ENCODE results near the gene WFDC10B.
"Not testable (repeated sequence)": the region's sequence is repeated elsewhere in the genome, so short reads cannot be mapped to it uniquely, and the experiment has no call there.

WFDC10B gene

DNA sequence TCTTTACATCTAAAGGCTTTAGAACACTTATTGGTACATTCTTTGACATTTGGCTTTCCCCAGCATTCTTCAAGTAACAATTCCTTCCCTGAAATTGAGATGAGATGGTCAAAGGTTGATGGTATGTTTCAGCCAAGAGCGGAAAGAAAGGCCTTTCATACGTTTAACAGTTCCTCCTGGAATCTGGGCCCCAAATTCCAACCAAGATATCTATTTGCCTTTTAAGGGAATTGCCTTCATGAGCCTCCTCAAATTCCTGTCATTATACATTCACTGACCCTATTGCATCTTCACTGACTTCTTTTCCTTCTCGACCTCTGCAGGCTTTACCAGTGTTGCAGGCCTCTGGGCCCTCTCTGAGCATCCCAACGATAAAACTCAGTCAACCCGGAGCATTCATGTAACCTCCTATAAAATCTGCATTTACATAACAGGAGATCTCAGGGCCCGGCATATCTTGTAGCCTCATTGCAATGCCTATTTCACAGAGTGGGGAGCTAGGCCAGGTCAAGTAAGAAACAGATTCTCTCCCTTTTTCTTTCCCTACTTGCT lies 55.4 kb downstream of the WFDC10B start:
- Histone ChIP-seq H3K79me2 (ENCODE audit: low read length) (no peaks in the 10 kb centered on the region), H3K4me3 (ENCODE audit: low read length) (no peak overlapping the region), H3K4me2 (ENCODE audit: low read length) (no peak overlapping the region), H3K4me1 (ENCODE audit: low read length) (no peaks in the 10 kb centered on the region), H2AFZ (ENCODE audit: low read depth, low read length) (no peak overlapping the region), H3K9me3 (ENCODE audit: insufficient read depth, low read length) (no peaks in the 10 kb centered on the region), H3K9ac (ENCODE audit: low read length) (no peak overlapping the region), H3K27ac (ENCODE audit: low read length) (no peak overlapping the region), H3K36me3 (replicated peaks; ENCODE audit: low read depth, low read length) (no peaks in the 10 kb centered on the region), H3K27me3 (ENCODE audit: low read depth, low read length) (0 out of 2 replicates have a peak, but pooled peaks cover 3% of the 10 kb centered on the region), H4K20me1 (ENCODE audit: insufficient read depth, low read length) (no peaks in the 10 kb centered on the region)
- TF ChIP-seq EZH2phosphoT487 (IDR thresholded peaks at IDR 0.05; ENCODE audit: low read depth): no peak

DNA sequence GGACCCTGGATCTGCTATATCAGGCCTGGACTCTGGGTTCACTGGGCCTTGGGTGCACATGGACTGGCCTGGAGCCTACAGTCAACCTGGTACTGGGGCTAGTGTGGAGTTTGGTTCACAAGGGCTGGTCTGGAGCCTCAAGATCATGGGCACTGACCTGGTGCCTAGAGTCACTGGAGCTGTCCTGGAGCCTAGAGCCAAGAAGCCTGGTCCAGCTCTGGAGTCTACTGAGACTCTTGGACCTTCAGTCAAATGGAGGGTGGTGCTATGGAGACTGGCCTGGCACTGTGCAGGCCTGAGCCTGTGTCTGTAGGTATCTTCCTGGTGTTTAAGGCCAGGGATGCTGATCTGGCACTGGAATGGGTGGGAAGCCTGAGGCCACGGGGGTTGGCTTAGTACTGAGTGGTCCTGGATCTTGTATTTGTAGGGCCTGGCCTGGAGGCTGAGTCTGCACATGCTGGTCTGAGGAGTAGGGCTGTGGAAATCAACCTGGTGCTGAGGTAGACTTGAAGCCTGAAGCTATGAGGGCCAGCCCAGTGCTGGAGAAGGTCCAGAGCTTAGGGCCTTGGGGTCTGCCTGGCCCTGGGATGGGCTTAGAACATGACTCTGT lies 57.3 kb downstream of the WFDC10B start:
- Histone ChIP-seq H3K27ac (ENCODE audit: low read length) (no peak overlapping the region), H3K27me3 (ENCODE audit: low read depth, low read length) (peaks cover 14% of the 10 kb centered on the region; the same call in 1 of the 2 replicates)

DNA sequence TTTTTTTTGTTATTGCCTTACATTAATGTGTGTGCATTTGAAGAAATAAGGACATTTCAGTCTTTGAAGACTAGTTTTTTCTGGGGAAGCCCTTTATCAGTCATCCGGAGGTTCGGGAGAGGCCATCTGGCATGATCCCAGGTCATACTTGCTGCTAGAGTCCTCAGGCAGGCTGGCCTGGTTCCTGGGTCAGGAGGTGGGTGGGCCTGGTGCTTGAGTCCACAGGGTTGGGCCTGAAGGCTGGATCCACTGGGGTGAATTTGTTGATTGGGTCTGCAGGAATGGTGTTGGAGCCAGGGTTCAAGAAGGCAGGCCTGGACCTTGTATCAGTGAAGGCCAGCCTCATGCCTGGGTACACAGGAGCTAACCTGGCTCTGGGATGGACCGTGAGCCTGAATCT lies 57.9 kb downstream of the WFDC10B start:
- H3K9ac ChIP-seq (ENCODE audit: low read length): no peak overlapping the region
- no peak overlapping the region for H3K27ac ChIP-seq (ENCODE audit: low read length)
- H3K4me3 ChIP-seq (ENCODE audit: low read length): no peak overlapping the region
- no peaks in the 10 kb centered on the region for H3K9me3 ChIP-seq (ENCODE audit: insufficient read depth, low read length)
- H3K4me1 ChIP-seq (ENCODE audit: low read length): no peaks in the 10 kb centered on the region
- no peaks in the 10 kb centered on the region for H3K36me3 ChIP-seq (replicated peaks; ENCODE audit: low read depth, low read length)
- no peaks in the 10 kb centered on the region for H3K79me2 ChIP-seq (ENCODE audit: low read length)
- H4K20me1 ChIP-seq (ENCODE audit: insufficient read depth, low read length): no peaks in the 10 kb centered on the region
- no peak overlapping the region for H3K4me2 ChIP-seq (ENCODE audit: low read length)
- peaks cover 18% of the 10 kb centered on the region; the same call in 1 of the 2 replicates for H3K27me3 ChIP-seq (ENCODE audit: low read depth, low read length)
- no peak overlapping the region for H2AFZ ChIP-seq (ENCODE audit: low read depth, low read length)
- no peak for TF ChIP-seq EZH2phosphoT487 (IDR thresholded peaks at IDR 0.05; ENCODE audit: low read depth)
- TF ChIP-seq, protein P1, sequence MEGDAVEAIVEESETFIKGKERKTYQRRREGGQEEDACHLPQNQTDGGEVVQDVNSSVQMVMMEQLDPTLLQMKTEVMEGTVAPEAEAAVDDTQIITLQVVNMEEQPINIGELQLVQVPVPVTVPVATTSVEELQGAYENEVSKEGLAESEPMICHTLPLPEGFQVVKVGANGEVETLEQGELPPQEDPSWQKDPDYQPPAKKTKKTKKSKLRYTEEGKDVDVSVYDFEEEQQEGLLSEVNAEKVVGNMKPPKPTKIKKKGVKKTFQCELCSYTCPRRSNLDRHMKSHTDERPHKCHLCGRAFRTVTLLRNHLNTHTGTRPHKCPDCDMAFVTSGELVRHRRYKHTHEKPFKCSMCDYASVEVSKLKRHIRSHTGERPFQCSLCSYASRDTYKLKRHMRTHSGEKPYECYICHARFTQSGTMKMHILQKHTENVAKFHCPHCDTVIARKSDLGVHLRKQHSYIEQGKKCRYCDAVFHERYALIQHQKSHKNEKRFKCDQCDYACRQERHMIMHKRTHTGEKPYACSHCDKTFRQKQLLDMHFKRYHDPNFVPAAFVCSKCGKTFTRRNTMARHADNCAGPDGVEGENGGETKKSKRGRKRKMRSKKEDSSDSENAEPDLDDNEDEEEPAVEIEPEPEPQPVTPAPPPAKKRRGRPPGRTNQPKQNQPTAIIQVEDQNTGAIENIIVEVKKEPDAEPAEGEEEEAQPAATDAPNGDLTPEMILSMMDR (IDR thresholded peaks at IDR 0.05; ENCODE audit: low read depth, low read length): no peak

More for the DNA sequence above, 57.3 kb downstream of the WFDC10B start:
- Histone ChIP-seq H3K4me1 (ENCODE audit: low read length) (no peaks in the 10 kb centered on the region), H3K4me3 (ENCODE audit: low read length) (no peak overlapping the region), H3K36me3 (replicated peaks; ENCODE audit: low read depth, low read length) (no peaks in the 10 kb centered on the region), H3K79me2 (ENCODE audit: low read length) (no peaks in the 10 kb centered on the region), H3K4me2 (ENCODE audit: low read length) (no peak overlapping the region), H3K9me3 (ENCODE audit: insufficient read depth, low read length) (no peaks in the 10 kb centered on the region), H3K9ac (ENCODE audit: low read length) (no peak overlapping the region), H4K20me1 (ENCODE audit: insufficient read depth, low read length) (no peaks in the 10 kb centered on the region), H2AFZ (ENCODE audit: low read depth, low read length) (no peak overlapping the region)
- no peak for TF ChIP-seq EZH2phosphoT487 (IDR thresholded peaks at IDR 0.05; ENCODE audit: low read depth)
- TF ChIP-seq, protein P1 (IDR thresholded peaks at IDR 0.05; ENCODE audit: low read depth, low read length): no peak

DNA sequence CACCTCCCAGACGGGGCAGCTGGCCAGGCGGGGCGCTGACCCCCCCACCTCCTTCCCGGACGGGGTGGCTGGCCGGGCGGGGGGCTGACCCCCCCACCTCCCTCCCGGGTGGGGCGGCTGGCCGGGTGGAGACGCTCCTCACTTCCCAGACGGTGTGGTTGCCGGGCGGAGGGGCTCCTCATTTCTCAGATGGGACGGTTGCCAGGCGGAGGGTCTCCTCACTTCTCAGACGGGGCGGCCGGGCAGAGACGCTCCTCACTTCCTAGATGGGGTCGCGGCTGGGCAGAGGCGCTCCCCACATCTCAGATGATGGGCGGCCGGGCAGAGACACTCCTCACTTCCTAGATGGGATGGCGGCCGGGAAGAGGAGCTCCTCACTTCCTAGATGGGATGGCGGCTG lies 59.0 kb downstream of the WFDC10B start:
- H3K9me3 ChIP-seq (ENCODE audit: insufficient read depth, low read length); H3K79me2 ChIP-seq (ENCODE audit: low read length); H3K4me1 ChIP-seq (ENCODE audit: low read length); H3K36me3 ChIP-seq (replicated peaks; ENCODE audit: low read depth, low read length); H3K9ac ChIP-seq (ENCODE audit: low read length); H3K4me3 ChIP-seq (ENCODE audit: low read length); H3K4me2 ChIP-seq (ENCODE audit: low read length); H4K20me1 ChIP-seq (ENCODE audit: insufficient read depth, low read length); H2AFZ ChIP-seq (ENCODE audit: low read depth, low read length); H3K27ac ChIP-seq (ENCODE audit: low read length): not testable (repeated sequence)
- peaks cover 18% of the 10 kb centered on the region; the same call in 1 of the 2 replicates for H3K27me3 ChIP-seq (ENCODE audit: low read depth, low read length)

DNA sequence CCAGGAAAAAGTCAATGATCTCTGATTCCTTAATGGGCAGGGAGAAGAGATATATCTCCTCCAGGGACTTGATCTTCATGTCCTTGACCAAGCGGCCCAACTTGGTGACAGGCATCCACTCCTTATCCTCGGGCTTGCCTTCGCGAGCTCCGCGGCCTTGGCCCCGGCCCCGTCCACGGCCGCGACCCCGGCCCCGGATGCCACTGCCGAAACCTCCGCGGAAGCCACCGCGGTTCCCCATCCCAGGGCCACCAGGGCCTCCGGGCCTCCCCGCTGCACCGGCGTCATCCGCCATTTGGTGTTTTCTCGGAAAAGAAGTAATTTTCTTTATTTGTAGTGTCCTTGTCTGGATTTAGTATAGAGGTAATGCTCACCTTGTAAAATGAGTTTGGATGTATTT lies 63.7 kb downstream of the WFDC10B start:
- not testable (repeated sequence) for H3K79me2 ChIP-seq (ENCODE audit: low read length); H3K4me1 ChIP-seq (ENCODE audit: low read length); H3K27ac ChIP-seq (ENCODE audit: low read length); H4K20me1 ChIP-seq (ENCODE audit: insufficient read depth, low read length); H3K36me3 ChIP-seq (replicated peaks; ENCODE audit: low read depth, low read length); H3K9me3 ChIP-seq (ENCODE audit: insufficient read depth, low read length); H3K4me3 ChIP-seq (ENCODE audit: low read length); H2AFZ ChIP-seq (ENCODE audit: low read depth, low read length); H3K9ac ChIP-seq (ENCODE audit: low read length); H3K4me2 ChIP-seq (ENCODE audit: low read length)
- H3K27me3 ChIP-seq (ENCODE audit: low read depth, low read length): peaks cover 29% of the 10 kb centered on the region; the same call in 1 of the 2 replicates
